ENCODE measurements around the gene XAB2. TPM values are rescaled to one million over a fixed set of nuclear protein-coding genes. Genes with fewer than 3 reads are reported as not detected.
A peak's percentile ranks its signal among the peaks of the same experiment; 100 is the strongest.

The XAB2 gene
- total RNA-seq, 1 experiment from 2014 or later: 36.9 TPM

DNA sequence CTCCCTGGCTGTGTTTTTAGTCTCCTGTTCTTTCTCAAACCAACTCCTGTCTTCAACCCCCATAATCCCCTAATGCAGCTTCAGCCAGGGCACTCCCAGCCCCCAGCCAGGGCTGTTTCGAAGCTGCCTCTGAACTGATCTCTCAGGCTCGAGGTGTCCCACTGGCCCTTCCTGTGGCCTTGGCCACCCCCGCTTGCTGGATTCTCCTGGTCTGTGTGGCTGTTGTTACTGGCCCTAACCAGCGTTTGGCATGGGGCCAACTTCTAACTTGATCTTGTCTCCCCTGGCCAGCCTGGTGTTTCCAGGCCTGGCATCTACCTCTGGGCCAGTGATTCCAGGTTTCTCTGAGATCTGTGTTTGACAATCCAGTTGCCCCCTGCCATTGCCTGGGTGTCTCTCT is 11.0 kb downstream of the XAB2 start:
- Histone ChIP-seq H3K9me3 (ENCODE audit: control insufficient read depth, insufficient read depth, low read depth, low read length) (no peaks in the 10 kb centered on the region), H3K4me1 (ENCODE audit: control insufficient read depth, insufficient read depth, low read length) (no peaks in the 10 kb centered on the region), H3K4me3 (ENCODE audit: low read depth in 2 of 2, low read length in 2 of 2) (no peak overlapping the region), H3K27me3 (ENCODE audit: control insufficient read depth, insufficient read depth, low read length) (no peaks in the 10 kb centered on the region), H3K36me3 (ENCODE audit: control insufficient read depth, insufficient read depth, low read length) (no peaks in the 10 kb centered on the region), H3K27ac (ENCODE audit: low read length) (no peak overlapping the region)
- POLR2A ChIA-PET: no interaction called here
- TF ChIP-seq SIN3A (IDR thresholded peaks at IDR 0.05; ENCODE audit: borderline replicate concordance, insufficient read depth, low read depth, low read length) (no peak), TCF7L2 (IDR thresholded peaks at IDR 0.05; ENCODE audit: low read depth, low read length) (no peak), POLR2AphosphoS5 (IDR thresholded peaks at IDR 0.05; ENCODE audit: low read depth, low read length) (no peak)
- TF ChIP-seq, protein P1, sequence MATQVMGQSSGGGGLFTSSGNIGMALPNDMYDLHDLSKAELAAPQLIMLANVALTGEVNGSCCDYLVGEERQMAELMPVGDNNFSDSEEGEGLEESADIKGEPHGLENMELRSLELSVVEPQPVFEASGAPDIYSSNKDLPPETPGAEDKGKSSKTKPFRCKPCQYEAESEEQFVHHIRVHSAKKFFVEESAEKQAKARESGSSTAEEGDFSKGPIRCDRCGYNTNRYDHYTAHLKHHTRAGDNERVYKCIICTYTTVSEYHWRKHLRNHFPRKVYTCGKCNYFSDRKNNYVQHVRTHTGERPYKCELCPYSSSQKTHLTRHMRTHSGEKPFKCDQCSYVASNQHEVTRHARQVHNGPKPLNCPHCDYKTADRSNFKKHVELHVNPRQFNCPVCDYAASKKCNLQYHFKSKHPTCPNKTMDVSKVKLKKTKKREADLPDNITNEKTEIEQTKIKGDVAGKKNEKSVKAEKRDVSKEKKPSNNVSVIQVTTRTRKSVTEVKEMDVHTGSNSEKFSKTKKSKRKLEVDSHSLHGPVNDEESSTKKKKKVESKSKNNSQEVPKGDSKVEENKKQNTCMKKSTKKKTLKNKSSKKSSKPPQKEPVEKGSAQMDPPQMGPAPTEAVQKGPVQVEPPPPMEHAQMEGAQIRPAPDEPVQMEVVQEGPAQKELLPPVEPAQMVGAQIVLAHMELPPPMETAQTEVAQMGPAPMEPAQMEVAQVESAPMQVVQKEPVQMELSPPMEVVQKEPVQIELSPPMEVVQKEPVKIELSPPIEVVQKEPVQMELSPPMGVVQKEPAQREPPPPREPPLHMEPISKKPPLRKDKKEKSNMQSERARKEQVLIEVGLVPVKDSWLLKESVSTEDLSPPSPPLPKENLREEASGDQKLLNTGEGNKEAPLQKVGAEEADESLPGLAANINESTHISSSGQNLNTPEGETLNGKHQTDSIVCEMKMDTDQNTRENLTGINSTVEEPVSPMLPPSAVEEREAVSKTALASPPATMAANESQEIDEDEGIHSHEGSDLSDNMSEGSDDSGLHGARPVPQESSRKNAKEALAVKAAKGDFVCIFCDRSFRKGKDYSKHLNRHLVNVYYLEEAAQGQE (IDR thresholded peaks at IDR 0.05; ENCODE audit: insufficient read depth in 1 of 2, low read depth in 2 of 2, low read length in 1 of 2): no peak
- TF ChIP-seq, protein P2, sequence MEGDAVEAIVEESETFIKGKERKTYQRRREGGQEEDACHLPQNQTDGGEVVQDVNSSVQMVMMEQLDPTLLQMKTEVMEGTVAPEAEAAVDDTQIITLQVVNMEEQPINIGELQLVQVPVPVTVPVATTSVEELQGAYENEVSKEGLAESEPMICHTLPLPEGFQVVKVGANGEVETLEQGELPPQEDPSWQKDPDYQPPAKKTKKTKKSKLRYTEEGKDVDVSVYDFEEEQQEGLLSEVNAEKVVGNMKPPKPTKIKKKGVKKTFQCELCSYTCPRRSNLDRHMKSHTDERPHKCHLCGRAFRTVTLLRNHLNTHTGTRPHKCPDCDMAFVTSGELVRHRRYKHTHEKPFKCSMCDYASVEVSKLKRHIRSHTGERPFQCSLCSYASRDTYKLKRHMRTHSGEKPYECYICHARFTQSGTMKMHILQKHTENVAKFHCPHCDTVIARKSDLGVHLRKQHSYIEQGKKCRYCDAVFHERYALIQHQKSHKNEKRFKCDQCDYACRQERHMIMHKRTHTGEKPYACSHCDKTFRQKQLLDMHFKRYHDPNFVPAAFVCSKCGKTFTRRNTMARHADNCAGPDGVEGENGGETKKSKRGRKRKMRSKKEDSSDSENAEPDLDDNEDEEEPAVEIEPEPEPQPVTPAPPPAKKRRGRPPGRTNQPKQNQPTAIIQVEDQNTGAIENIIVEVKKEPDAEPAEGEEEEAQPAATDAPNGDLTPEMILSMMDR (IDR thresholded peaks at IDR 0.05): no peak
- BruUV-seq (replicated peaks): no TSS peak
- in situ Hi-C loops (cut with HindIII; ENCODE audit: low pct_unique_long_range_greater_than_20kb, low sequenced_read_pairs): no loop called here
- CTCF ChIA-PET: no interaction called here
- ATAC-seq (peak; percentile 38; the same call in 1 of the 2 replicates), DNase-seq (ENCODE audit: low read depth, low spot score) (no peak)
- intact Hi-C loops (cut with micrococcal nuclease; ENCODE audit: unreplicated experiment): no loop called here

DNA sequence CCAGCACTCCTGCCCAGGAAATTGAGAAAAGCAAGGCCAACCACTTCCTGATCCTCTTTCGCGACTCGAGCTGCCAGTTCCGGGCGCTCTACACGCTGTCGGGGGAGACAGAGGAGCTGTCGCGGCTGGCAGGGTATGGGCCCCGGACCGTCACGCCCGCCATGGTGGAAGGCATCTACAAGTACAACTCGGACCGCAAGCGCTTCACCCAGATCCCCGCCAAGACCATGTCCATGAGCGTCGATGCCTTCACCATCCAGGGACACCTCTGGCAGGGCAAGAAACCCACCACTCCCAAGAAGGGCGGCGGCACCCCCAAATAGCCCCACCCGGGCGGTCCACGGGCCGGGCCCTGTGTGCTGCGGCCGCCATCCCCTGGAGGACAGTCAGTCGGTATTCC is 11.6 kb downstream of the XAB2 start:
- ATAC-seq (no peak), DNase-seq (ENCODE audit: low read depth, low spot score) (no peak)
- intact Hi-C loops (cut with micrococcal nuclease; ENCODE audit: unreplicated experiment): no loop called here
- ChIA-PET CTCF (no interaction called here), POLR2A (no interaction called here)
- TF ChIP-seq, protein P2 (IDR thresholded peaks at IDR 0.05): no peak
- TF ChIP-seq TCF7L2 (IDR thresholded peaks at IDR 0.05; ENCODE audit: low read depth, low read length) (no peak), POLR2AphosphoS5 (IDR thresholded peaks at IDR 0.05; ENCODE audit: low read depth, low read length) (no peak), SIN3A (IDR thresholded peaks at IDR 0.05; ENCODE audit: borderline replicate concordance, insufficient read depth, low read depth, low read length) (no peak)
- TF ChIP-seq, protein P1 (IDR thresholded peaks at IDR 0.05; ENCODE audit: insufficient read depth in 1 of 2, low read depth in 2 of 2, low read length in 1 of 2): no peak
- no peaks in the 10 kb centered on the region for H3K36me3 ChIP-seq (ENCODE audit: control insufficient read depth, insufficient read depth, low read length)
- no peak overlapping the region for H3K27ac ChIP-seq (ENCODE audit: low read length)
- no peaks in the 10 kb centered on the region for H3K4me1 ChIP-seq (ENCODE audit: control insufficient read depth, insufficient read depth, low read length)
- H3K27me3 ChIP-seq (ENCODE audit: control insufficient read depth, insufficient read depth, low read length): no peaks in the 10 kb centered on the region
- no TSS peak for BruUV-seq (replicated peaks)
- no peaks in the 10 kb centered on the region for H3K9me3 ChIP-seq (ENCODE audit: control insufficient read depth, insufficient read depth, low read depth, low read length)
- in situ Hi-C loops (cut with HindIII; ENCODE audit: low pct_unique_long_range_greater_than_20kb, low sequenced_read_pairs): no loop called here
- no peak overlapping the region for H3K4me3 ChIP-seq (ENCODE audit: low read depth in 2 of 2, low read length in 2 of 2)
